K562 (cell line): Measurements from ENCODE around the gene OSGEPL1. TPM values are rescaled to one million over a fixed set of nuclear protein-coding genes. Genes with fewer than 3 reads are reported as not detected.

ENCODE experiments used
- BCOR ChIP-seq: fragments of 450-650 bp; IDR thresholded peaks from 2 replicates; pipeline ENCODE4 v1.6.1; 2016
- CHCHD3 ChIP-seq: fragments of 250-450 bp; sonication (Bioruptor Pico); IDR thresholded peaks from 2 replicates; pipeline ENCODE4 v2.1.2; 2022; ENCODE audit warnings: mild to moderate bottlenecking
- GTF2E2 ChIP-seq: fragments of 200-800 bp; sonication (Bioruptor generic); IDR thresholded peaks from 2 replicates; pipeline ENCODE4 v1.6.1; 2016; ENCODE audit warnings: missing genetic modification characterization, missing compliant biosample characterization
- MLX ChIP-seq, 2 experiments: fragments of 450-650 bp in 1 of 2; sonication (generic) in 1 of 2; formaldehyde crosslinking; conservative IDR thresholded peaks; 2 replicates each; pipeline versions ENCODE4 v1.4.0 to v1.8.1; 2020 to 2022; ENCODE audit warnings: mild to moderate bottlenecking in 1 of 2, missing genetic modification reagents in 1 of 2
- NELFE ChIP-seq: IDR thresholded peaks from 2 replicates; pipeline ENCODE4 v1.6.1; 2011; ENCODE audit warnings: mild to moderate bottlenecking; ENCODE audit not compliant: insufficient read depth, insufficient read length
- PBX2 ChIP-seq, 2 experiments: IDR thresholded peaks in 1 of 2; conservative IDR thresholded peaks in 1 of 2; 2 replicates each; pipeline ENCODE4 v1.6.1; 2016; ENCODE audit warnings: low read depth in 2 of 2, mild to moderate bottlenecking in 1 of 2, missing compliant biosample characterization in 1 of 2, missing genetic modification characterization in 1 of 2, moderate library complexity in 1 of 2
- PKNOX1 ChIP-seq: fragments of 450-650 bp; IDR thresholded peaks from 2 replicates; pipeline ENCODE4 v1.6.1; 2016
- RBM34 ChIP-seq: fragments of 200-400 bp; formaldehyde crosslinking; IDR thresholded peaks from 2 replicates; pipeline ENCODE4 v1.6.1; 2018; ENCODE audit warnings: low read length, borderline replicate concordance; ENCODE audit not compliant: insufficient read depth
- ZNF324 ChIP-seq: fragments of 250-450 bp; sonication (Bioruptor Pico); IDR thresholded peaks from 2 replicates; pipeline ENCODE4 v1.4.0; 2020; ENCODE audit warnings: mild to moderate bottlenecking
- polyA plus RNA-seq, 8 experiments: library from polyadenylated mRNA; depleted of rRNA in 4 of 8; stranded (reverse) in 5 of 8; unstranded in 3 of 8; fragments of >200 nt; fragmentation: Nextera tagmentation in 2 of 8; fragmentation: Illumina TruSeq in 1 of 8; extraction: Ambion mirVana in 2 of 8; extraction: Trizol in 1 of 8; gene quantifications; 2 replicates each; pipeline versions ENCODE4 v1.2.1 to v1.2.3, GENCODE V29; 2011 to 2014; ENCODE audit warnings: inconsistent platforms in 1 of 8, missing spikeins in 1 of 8
- total RNA-seq, 7 experiments: library from RNA; depleted of rRNA in 6 of 7; stranded (reverse); fragments of >200 nt in 6 of 7; fragmentation: Illumina TruSeq in 2 of 7; extraction: Trizol in 2 of 7; gene quantifications; 2 replicates each; pipeline versions ENCODE4 v1.2.1 to v1.2.3, GENCODE V29; 2011 to 2021; ENCODE audit warnings: low replicate concordance in 1 of 7
- TF ChIP-seq, protein P1 (sequence below): IDR thresholded peaks from 2 replicates; pipeline ENCODE4 v1.6.1; 2011; ENCODE audit not compliant: insufficient read length; ENCODE audit errors: extremely low read depth
- TF ChIP-seq, protein P2 (sequence below): fragments of 250-450 bp; sonication (Bioruptor Pico); IDR thresholded peaks from 2 replicates; pipeline ENCODE4 v1.4.0; 2020; ENCODE audit warnings: mild to moderate bottlenecking, moderate library complexity
- TF ChIP-seq, protein P3 (sequence below): IDR thresholded peaks from 3 replicates; pipeline ENCODE4 v1.6.1; 2011; ENCODE audit warnings: borderline replicate concordance, mild to moderate bottlenecking, moderate library complexity; ENCODE audit not compliant: insufficient read length; ENCODE audit errors: extremely low read depth
- TF ChIP-seq, protein P4 (sequence below): sonication (generic); formaldehyde crosslinking; IDR thresholded peaks from 2 replicates; pipeline ENCODE4 v1.8.1; 2023; ENCODE audit warnings: mild to moderate bottlenecking, missing genetic modification reagents

Gene OSGEPL1
- total and polyA plus RNA-seq, 9 of the 15 experiments (the other 6 are each of a cell fraction or from before 2014, with no cell fraction given), result 2.5 to 10.8 (median 6.5) TPM

GRCh38 chr2:189762551-189763298 lies at the start of gene OSGEPL1 (continued):
- TF ChIP-seq, protein P1, sequence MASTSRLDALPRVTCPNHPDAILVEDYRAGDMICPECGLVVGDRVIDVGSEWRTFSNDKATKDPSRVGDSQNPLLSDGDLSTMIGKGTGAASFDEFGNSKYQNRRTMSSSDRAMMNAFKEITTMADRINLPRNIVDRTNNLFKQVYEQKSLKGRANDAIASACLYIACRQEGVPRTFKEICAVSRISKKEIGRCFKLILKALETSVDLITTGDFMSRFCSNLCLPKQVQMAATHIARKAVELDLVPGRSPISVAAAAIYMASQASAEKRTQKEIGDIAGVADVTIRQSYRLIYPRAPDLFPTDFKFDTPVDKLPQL, result no peak
- TF ChIP-seq ZNF324 (CRISPR knock-in tag), result no peak
- TF ChIP-seq PBX2 (CRISPR knock-in tag; IDR thresholded peaks at IDR 0.05; ENCODE audit: low read depth), result no peak
- no peak for TF ChIP-seq PBX2 (tag; conservative IDR thresholded peaks at IDR 0.05; ENCODE audit: low read depth)
- TF ChIP-seq, protein P2, sequence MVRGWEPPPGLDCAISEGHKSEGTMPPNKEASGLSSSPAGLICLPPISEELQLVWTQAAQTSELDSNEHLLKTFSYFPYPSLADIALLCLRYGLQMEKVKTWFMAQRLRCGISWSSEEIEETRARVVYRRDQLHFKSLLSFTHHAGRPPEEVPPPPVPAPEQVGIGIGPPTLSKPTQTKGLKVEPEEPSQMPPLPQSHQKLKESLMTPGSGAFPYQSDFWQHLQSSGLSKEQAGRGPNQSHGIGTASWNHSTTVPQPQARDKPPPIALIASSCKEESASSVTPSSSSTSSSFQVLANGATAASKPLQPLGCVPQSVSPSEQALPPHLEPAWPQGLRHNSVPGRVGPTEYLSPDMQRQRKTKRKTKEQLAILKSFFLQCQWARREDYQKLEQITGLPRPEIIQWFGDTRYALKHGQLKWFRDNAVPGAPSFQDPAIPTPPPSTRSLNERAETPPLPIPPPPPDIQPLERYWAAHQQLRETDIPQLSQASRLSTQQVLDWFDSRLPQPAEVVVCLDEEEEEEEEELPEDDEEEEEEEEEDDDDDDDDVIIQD (CRISPR knock-in tag), result no peak
- TF ChIP-seq, protein P3, sequence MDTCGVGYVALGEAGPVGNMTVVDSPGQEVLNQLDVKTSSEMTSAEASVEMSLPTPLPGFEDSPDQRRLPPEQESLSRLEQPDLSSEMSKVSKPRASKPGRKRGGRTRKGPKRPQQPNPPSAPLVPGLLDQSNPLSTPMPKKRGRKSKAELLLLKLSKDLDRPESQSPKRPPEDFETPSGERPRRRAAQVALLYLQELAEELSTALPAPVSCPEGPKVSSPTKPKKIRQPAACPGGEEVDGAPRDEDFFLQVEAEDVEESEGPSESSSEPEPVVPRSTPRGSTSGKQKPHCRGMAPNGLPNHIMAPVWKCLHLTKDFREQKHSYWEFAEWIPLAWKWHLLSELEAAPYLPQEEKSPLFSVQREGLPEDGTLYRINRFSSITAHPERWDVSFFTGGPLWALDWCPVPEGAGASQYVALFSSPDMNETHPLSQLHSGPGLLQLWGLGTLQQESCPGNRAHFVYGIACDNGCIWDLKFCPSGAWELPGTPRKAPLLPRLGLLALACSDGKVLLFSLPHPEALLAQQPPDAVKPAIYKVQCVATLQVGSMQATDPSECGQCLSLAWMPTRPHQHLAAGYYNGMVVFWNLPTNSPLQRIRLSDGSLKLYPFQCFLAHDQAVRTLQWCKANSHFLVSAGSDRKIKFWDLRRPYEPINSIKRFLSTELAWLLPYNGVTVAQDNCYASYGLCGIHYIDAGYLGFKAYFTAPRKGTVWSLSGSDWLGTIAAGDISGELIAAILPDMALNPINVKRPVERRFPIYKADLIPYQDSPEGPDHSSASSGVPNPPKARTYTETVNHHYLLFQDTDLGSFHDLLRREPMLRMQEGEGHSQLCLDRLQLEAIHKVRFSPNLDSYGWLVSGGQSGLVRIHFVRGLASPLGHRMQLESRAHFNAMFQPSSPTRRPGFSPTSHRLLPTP, result no peak
- TF ChIP-seq NELFE, result no peak
- TF ChIP-seq BCOR, result no peak
- TF ChIP-seq PKNOX1, result no peak
- no peak for TF ChIP-seq MLX (CRISPR knock-in tag; conservative IDR thresholded peaks at IDR 0.05)
- TF ChIP-seq, protein P4, sequence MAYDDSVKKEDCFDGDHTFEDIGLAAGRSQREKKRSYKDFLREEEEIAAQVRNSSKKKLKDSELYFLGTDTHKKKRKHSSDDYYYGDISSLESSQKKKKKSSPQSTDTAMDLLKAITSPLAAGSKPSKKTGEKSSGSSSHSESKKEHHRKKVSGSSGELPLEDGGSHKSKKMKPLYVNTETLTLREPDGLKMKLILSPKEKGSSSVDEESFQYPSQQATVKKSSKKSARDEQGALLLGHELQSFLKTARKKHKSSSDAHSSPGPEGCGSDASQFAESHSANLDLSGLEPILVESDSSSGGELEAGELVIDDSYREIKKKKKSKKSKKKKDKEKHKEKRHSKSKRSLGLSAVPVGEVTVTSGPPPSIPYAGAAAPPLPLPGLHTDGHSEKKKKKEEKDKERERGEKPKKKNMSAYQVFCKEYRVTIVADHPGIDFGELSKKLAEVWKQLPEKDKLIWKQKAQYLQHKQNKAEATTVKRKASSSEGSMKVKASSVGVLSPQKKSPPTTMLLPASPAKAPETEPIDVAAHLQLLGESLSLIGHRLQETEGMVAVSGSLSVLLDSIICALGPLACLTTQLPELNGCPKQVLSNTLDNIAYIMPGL (CRISPR knock-in tag), result no peak
- TF ChIP-seq GTF2E2 (tag), result no peak; the same call in 1 of the 2 replicates
- TF ChIP-seq CHCHD3 (CRISPR knock-in tag), result no peak
- no peak for TF ChIP-seq RBM34
